ENCODE data around the gene TECPR1.

TECPR1 gene

GRCh38 chr7:98192781-98193457, 59.1 kb downstream of the TECPR1 start:
- DNase-seq (ENCODE audit: low read depth) = no peak

- no peak for DNase-seq (ENCODE audit: low read depth)
Measured at GRCh38 chr7:98191668-98192431, 60.2 kb downstream of the TECPR1 start.

GRCh38 chr7:98189559-98189958, 62.5 kb downstream of the TECPR1 start:
- DNase-seq (ENCODE audit: low read depth) = no peak

GRCh38 chr7:98187138-98187502, 64.9 kb downstream of the TECPR1 start:
- no peak for DNase-seq (ENCODE audit: low read depth)

GRCh38 chr7:98186452-98187137, 65.4 kb downstream of the TECPR1 start:
- DNase-seq (ENCODE audit: low read depth) = peak; percentile 61

GRCh38 chr7:98185101-98185500, 66.9 kb downstream of the TECPR1 start:
- no peak for DNase-seq (ENCODE audit: low read depth)

- no peak for DNase-seq (ENCODE audit: low read depth)
Measured at GRCh38 chr7:98180751-98181150, 71.3 kb downstream of the TECPR1 start.

GRCh38 chr7:98178762-98179490, 73.1 kb downstream of the TECPR1 start:
- peak; percentile 47 for DNase-seq (ENCODE audit: low read depth)

- no peak for DNase-seq (ENCODE audit: low read depth)
Measured at GRCh38 chr7:98178321-98178720, 73.7 kb downstream of the TECPR1 start.

- DNase-seq (ENCODE audit: low read depth) = no peak
Measured at GRCh38 chr7:98177553-98177952, 74.5 kb downstream of the TECPR1 start.

GRCh38 chr7:98175260-98175940, 76.6 kb downstream of the TECPR1 start:
- no peak for DNase-seq (ENCODE audit: low read depth)

GRCh38 chr7:98174334-98175259, 77.4 kb downstream of the TECPR1 start:
- no peak for DNase-seq (ENCODE audit: low read depth)

GRCh38 chr7:98171449-98171848, 80.6 kb downstream of the TECPR1 start:
- no peak for DNase-seq (ENCODE audit: low read depth)

GRCh38 chr7:98170966-98171365, 81.1 kb downstream of the TECPR1 start:
- DNase-seq (ENCODE audit: low read depth) = no peak

- no peak for DNase-seq (ENCODE audit: low read depth)
Measured at GRCh38 chr7:98168904-98169621, 83.0 kb downstream of the TECPR1 start.

- DNase-seq (ENCODE audit: low read depth) = peak; percentile 70
Measured at GRCh38 chr7:98168181-98168903, 83.7 kb downstream of the TECPR1 start.

- no peak for DNase-seq (ENCODE audit: low read depth)
Measured at GRCh38 chr7:98167653-98168052, 84.4 kb downstream of the TECPR1 start.

GRCh38 chr7:98166668-98166970, 85.4 kb downstream of the TECPR1 start:
- DNase-seq (ENCODE audit: low read depth) = no peak

GRCh38 chr7:98165827-98166667, 86.0 kb downstream of the TECPR1 start:
- DNase-seq (ENCODE audit: low read depth) = peak; percentile 42
